NCI-H774 (cell line): ENCODE data around the gene LRFN3.
"Not testable (repeated sequence)": the region's sequence is repeated elsewhere in the genome, so short reads cannot be mapped to it uniquely, and the experiment has no call there.

Experiments used
- DNase-seq: peaks from one replicate; lab custom pipeline; 2025; lab: John Stamatoyannopoulos, UW

Gene LRFN3

GRCh38 chr19:35939307-35940077, 3.3 kb downstream of the LRFN3 start:
- DNase-seq, result no peak

- no peak for DNase-seq
Observed at GRCh38 chr19:35940078-35940775, 4.1 kb downstream of the LRFN3 start.

GRCh38 chr19:35940839-35941238, 4.7 kb downstream of the LRFN3 start:
- DNase-seq, result no peak

GRCh38 chr19:35942235-35942634, 6.1 kb downstream of the LRFN3 start:
- DNase-seq, result no peak

- no peak for DNase-seq
Observed at GRCh38 chr19:35943321-35944301, 7.4 kb downstream of the LRFN3 start.

- DNase-seq, result no peak
Observed at GRCh38 chr19:35944556-35944955, 8.4 kb downstream of the LRFN3 start.

- DNase-seq, result no peak
Observed at GRCh38 chr19:35945121-35945790, 9.1 kb downstream of the LRFN3 start.

- DNase-seq, result no peak
Observed at GRCh38 chr19:35946203-35946602, 10.0 kb downstream of the LRFN3 start.

GRCh38 chr19:35949131-35949530, 13.0 kb downstream of the LRFN3 start:
- DNase-seq, result no peak

- no peak for DNase-seq
Observed at GRCh38 chr19:35955881-35956634, 19.9 kb downstream of the LRFN3 start.

GRCh38 chr19:35957411-35957810, 21.2 kb downstream of the LRFN3 start:
- DNase-seq, result not testable (repeated sequence)

- DNase-seq, result no peak
Observed at GRCh38 chr19:35958660-35959039, 22.5 kb downstream of the LRFN3 start.

- DNase-seq, result no peak
Observed at GRCh38 chr19:35959040-35959967, 23.1 kb downstream of the LRFN3 start.

- no peak for DNase-seq
Observed at GRCh38 chr19:35959968-35960320, 23.8 kb downstream of the LRFN3 start.

- DNase-seq, result no peak
Observed at GRCh38 chr19:35960432-35960972, 24.3 kb downstream of the LRFN3 start.

GRCh38 chr19:35963514-35963913, 27.3 kb downstream of the LRFN3 start:
- no peak for DNase-seq

GRCh38 chr19:35966771-35967170, 30.6 kb downstream of the LRFN3 start:
- DNase-seq, result no peak

GRCh38 chr19:35973487-35973886, 37.3 kb downstream of the LRFN3 start:
- no peak for DNase-seq

GRCh38 chr19:35975608-35976214, 39.5 kb downstream of the LRFN3 start:
- DNase-seq, result no peak
